Measurements from ENCODE around the gene OPTC.

OPTC gene

GRCh38 chr1:203531063-203531462 is 37.1 kb downstream of the OPTC start:
- FAIRE-seq, result no peak
- no peak for DNase-seq (ENCODE audit: insufficient read length, low spot score)

- FAIRE-seq (no peak), DNase-seq (ENCODE audit: insufficient read length, low spot score) (no peak)
These were observed 40.1 kb downstream of the OPTC start for GRCh38 chr1:203534012-203534411.

GRCh38 chr1:203534526-203534925 is 40.6 kb downstream of the OPTC start:
- FAIRE-seq (no peak), DNase-seq (ENCODE audit: insufficient read length, low spot score) (no peak)

- FAIRE-seq, result no peak
- DNase-seq (ENCODE audit: insufficient read length, low spot score), result no peak
These were observed 42.6 kb downstream of the OPTC start for GRCh38 chr1:203536575-203536974.

GRCh38 chr1:203536980-203537455 is 43.1 kb downstream of the OPTC start:
- FAIRE-seq (no peak), DNase-seq (ENCODE audit: insufficient read length, low spot score) (no peak)

GRCh38 chr1:203537806-203538464 is 44.0 kb downstream of the OPTC start:
- DNase-seq (ENCODE audit: insufficient read length, low spot score), result no peak
- FAIRE-seq, result no peak

- DNase-seq (ENCODE audit: insufficient read length, low spot score) (no peak), FAIRE-seq (no peak)
These were observed 44.8 kb downstream of the OPTC start for GRCh38 chr1:203538726-203539125.

- DNase-seq (ENCODE audit: insufficient read length, low spot score), result no peak
- FAIRE-seq, result no peak
These were observed 46.0 kb downstream of the OPTC start for GRCh38 chr1:203539831-203540546.

GRCh38 chr1:203544485-203544884 is 50.5 kb downstream of the OPTC start:
- FAIRE-seq, result no peak
- no peak for DNase-seq (ENCODE audit: insufficient read length, low spot score)

- DNase-seq (ENCODE audit: insufficient read length, low spot score) (no peak), FAIRE-seq (no peak)
These were observed 51.2 kb downstream of the OPTC start for GRCh38 chr1:203544978-203545816.

- FAIRE-seq, result no peak
- DNase-seq (ENCODE audit: insufficient read length, low spot score), result no peak
These were observed 52.3 kb downstream of the OPTC start for GRCh38 chr1:203546274-203546673.

- FAIRE-seq, result no peak
- no peak for DNase-seq (ENCODE audit: insufficient read length, low spot score)
These were observed 53.2 kb downstream of the OPTC start for GRCh38 chr1:203547147-203547546.

GRCh38 chr1:203547771-203548421 is 53.9 kb downstream of the OPTC start:
- no peak for DNase-seq (ENCODE audit: insufficient read length, low spot score)
- no peak for FAIRE-seq

GRCh38 chr1:203548892-203549291 is 54.9 kb downstream of the OPTC start:
- FAIRE-seq, result no peak
- no peak for DNase-seq (ENCODE audit: insufficient read length, low spot score)

GRCh38 chr1:203549309-203549708 is 55.4 kb downstream of the OPTC start:
- FAIRE-seq (no peak), DNase-seq (ENCODE audit: insufficient read length, low spot score) (no peak)

GRCh38 chr1:203550846-203551245 is 56.9 kb downstream of the OPTC start:
- DNase-seq (ENCODE audit: insufficient read length, low spot score) (no peak), FAIRE-seq (no peak)

GRCh38 chr1:203551550-203551949 is 57.6 kb downstream of the OPTC start:
- no peak for FAIRE-seq
- DNase-seq (ENCODE audit: insufficient read length, low spot score), result no peak

GRCh38 chr1:203553496-203553895 is 59.5 kb downstream of the OPTC start:
- DNase-seq (ENCODE audit: insufficient read length, low spot score), result no peak
- no peak for FAIRE-seq

- no peak for FAIRE-seq
- no peak for DNase-seq (ENCODE audit: insufficient read length, low spot score)
These were observed 60.1 kb downstream of the OPTC start for GRCh38 chr1:203554071-203554470.

GRCh38 chr1:203555076-203555475 is 61.1 kb downstream of the OPTC start:
- no peak for DNase-seq (ENCODE audit: insufficient read length, low spot score)
- no peak for FAIRE-seq

- FAIRE-seq (no peak), DNase-seq (ENCODE audit: insufficient read length, low spot score) (no peak)
These were observed 61.6 kb downstream of the OPTC start for GRCh38 chr1:203555511-203556046.

All from GM19239 (cell line).